ENCODE results near the gene BTBD16. TPM values are rescaled to one million over a fixed set of nuclear protein-coding genes. Genes with fewer than 3 reads are reported as not detected.

BTBD16 gene
- total and polyA plus RNA-seq, 10 of the 15 experiments (the other 5 are each of a cell fraction or from before 2014, with no cell fraction given) = 0.11 TPM; not detected in 9

- intact Hi-C loops (cut with micrococcal nuclease; ENCODE audit: unreplicated experiment) = no loop called here
- H4K20me1 ChIP-seq (ENCODE audit: control insufficient read depth, insufficient read depth) = no peaks in the 10 kb centered on the region
- no peaks in the 10 kb centered on the region for H3K4me1 ChIP-seq (ENCODE audit: control insufficient read depth, insufficient read depth, low read length)
- no peak for DNase-seq (ENCODE audit: low read depth, low spot score)
- no peaks in the 10 kb centered on the region for H3K36me3 ChIP-seq (ENCODE audit: control insufficient read depth in 2 of 2, insufficient read depth in 2 of 2, low read length in 1 of 2)
- no peaks in the 10 kb centered on the region for H3K9me3 ChIP-seq (replicated peaks; ENCODE audit: control insufficient read depth, insufficient read depth, low read length)
- ATAC-seq = no peak
- in situ Hi-C loops (cut with MboI) = no loop called here
- no peaks in the 10 kb centered on the region for H3K79me2 ChIP-seq (ENCODE audit: control insufficient read depth, insufficient read depth, low read length)
- no peak overlapping the region for H3K4me2 ChIP-seq (ENCODE audit: control insufficient read depth, insufficient read depth)
- TF ChIP-seq ATF2 (IDR thresholded peaks at IDR 0.05; ENCODE audit: low read length) = no peak
- TF ChIP-seq USF2 (IDR thresholded peaks at IDR 0.05; ENCODE audit: borderline replicate concordance, low read depth, low read length) = no peak
- no peak for TF ChIP-seq ZNF24 (IDR thresholded peaks at IDR 0.05)
- no peak for TF ChIP-seq HDGF (IDR thresholded peaks at IDR 0.05)
- TF ChIP-seq SREBF2 (IDR thresholded peaks at IDR 0.05; ENCODE audit: low read length) = no peak
- TF ChIP-seq HDAC6 (IDR thresholded peaks at IDR 0.05; ENCODE audit: unreplicated experiment) = no peak
- no peak for TF ChIP-seq SMARCA5 (IDR thresholded peaks at IDR 0.05)
- TF ChIP-seq TCF7 (IDR thresholded peaks at IDR 0.05; ENCODE audit: borderline replicate concordance) = no peak
- TF ChIP-seq GATAD2B (conservative IDR thresholded peaks at IDR 0.05; ENCODE audit: low read depth) = no peak
- TF ChIP-seq KDM1A (IDR thresholded peaks at IDR 0.05; ENCODE audit: borderline replicate concordance) = no peak
- TF ChIP-seq SP1 (IDR thresholded peaks at IDR 0.05; ENCODE audit: low read depth, low read length) = no peak
- TF ChIP-seq SUZ12 (IDR thresholded peaks at IDR 0.05; ENCODE audit: unreplicated experiment) = no peak
- no peak for TF ChIP-seq IRF3 (IDR thresholded peaks at IDR 0.05)
- TF ChIP-seq ZNF384 (IDR thresholded peaks at IDR 0.05; ENCODE audit: borderline replicate concordance, low read depth, low read length) = no peak
- TF ChIP-seq SMC3 (IDR thresholded peaks at IDR 0.05; ENCODE audit: borderline replicate concordance, low read length) = no peak
- TF ChIP-seq TARDBP (IDR thresholded peaks at IDR 0.05; ENCODE audit: borderline replicate concordance) = no peak
- TF ChIP-seq NFXL1 (IDR thresholded peaks at IDR 0.05; ENCODE audit: borderline replicate concordance) = no peak
- TF ChIP-seq CTCF (IDR thresholded peaks at IDR 0.05 in 2 of 3, conservative IDR thresholded peaks at IDR 0.05 in 1 of 3; ENCODE audit: control insufficient read depth in 2 of 3, extremely low read depth in 1 of 3, insufficient read depth in 1 of 3, low read depth in 3 of 3, low read length in 3 of 3) = no peak
- peaks cover 0 to 4% of the 10 kb centered on the region in 2 experiments; a peak in 1 of 4 replicates for H3K27me3 ChIP-seq (replicated peaks in 1 of 2; ENCODE audit: control insufficient read depth in 2 of 2, insufficient read depth in 2 of 2, low read length in 1 of 2)
- POLR2A ChIA-PET = no interaction called here
- H3K27ac ChIP-seq (ENCODE audit: control insufficient read depth, insufficient read depth) = no peak overlapping the region
- no peak overlapping the region for H2AFZ ChIP-seq (ENCODE audit: control insufficient read depth, low read depth, low read length)
- SMC1A ChIA-PET (ENCODE audit: uncharacterized antibody, unreplicated experiment) = no interaction called here
- FAIRE-seq = no peak
- 9% methylated on average over 4 of the region's 4 CpGs for WGBS (ENCODE audit: insufficient coverage, insufficient replicate concordance, low lambda C conversion rate, missing lambda C conversion rate)
- no TSS peak for BruUV-seq (replicated peaks)
- CTCF ChIA-PET = no interaction called here
- RAD21 ChIA-PET (ENCODE audit: unreplicated experiment) = no interaction called here
- no peak overlapping the region for H3K4me3 ChIP-seq
- H3K9ac ChIP-seq (ENCODE audit: control insufficient read depth, insufficient read depth, low read length) = no peak overlapping the region
These were observed 91.0 kb downstream of the BTBD16 start for GRCh38 chr10:122362031-122362592.
